ENCODE measurements around the gene GORASP1. TPM values are rescaled to one million over a fixed set of nuclear protein-coding genes. Genes with fewer than 3 reads are reported as not detected.

The GORASP1 gene
- polyA plus RNA-seq, 3 donors: 23.2 to 105 (median 31.2) TPM

- H3K4me3 ChIP-seq (replicated peaks in 1 of 3; ENCODE audit: low read depth in 2 of 3, low read length in 3 of 3): no peak overlapping the region
- H3K9me3 Mint-ChIP-seq: no peaks in the 10 kb centered on the region
- H3K36me3 ChIP-seq (replicated peaks in 1 of 2; ENCODE audit: control insufficient read depth in 1 of 2, insufficient read depth in 2 of 2, low read length in 2 of 2): no peaks in the 10 kb centered on the region
- H3K27me3 ChIP-seq (ENCODE audit: control insufficient read depth in 2 of 2, insufficient read depth in 2 of 2, low read length in 2 of 2): no peaks in the 10 kb centered on the region
- no peak for DNase-seq
- peaks cover 6% of the 10 kb centered on the region for H3K4me1 Mint-ChIP-seq
- intact Hi-C loops (cut with micrococcal nuclease): no loop called here
- H3K27me3 Mint-ChIP-seq (ENCODE audit: low read depth in 3 of 3): peaks cover 5 to 12% (median 5%) of the 10 kb centered on the region in 3 donors
- WGBS (ENCODE audit: insufficient coverage): 84% methylated on average over 3 of the region's 5 CpGs
- no peaks in the 10 kb centered on the region for H3K9me3 ChIP-seq (replicated peaks in 1 of 2; ENCODE audit: control insufficient read depth in 1 of 2, insufficient read depth in 1 of 2, low read length in 2 of 2)
- H3K79me2 ChIP-seq (ENCODE audit: insufficient read depth, low read length): no peaks in the 10 kb centered on the region
- H2AFZ ChIP-seq (ENCODE audit: insufficient read depth, low read depth, low read length, poor library complexity, severe bottlenecking): no peak overlapping the region
- peak overlapping the region in 1 of 7 donors; percentile 6 for H3K27ac Mint-ChIP-seq
- no peak overlapping the region for H3K9ac ChIP-seq (ENCODE audit: insufficient read depth, low read length, poor library complexity, severe bottlenecking)
- H3K27ac ChIP-seq (ENCODE audit: low read depth in 1 of 2, low read length in 2 of 2): no peak overlapping the region
- no peaks in the 10 kb centered on the region for H3K4me1 ChIP-seq (ENCODE audit: control insufficient read depth in 1 of 2, insufficient read depth in 2 of 2, low read length in 2 of 2)
- H3K4me3 Mint-ChIP-seq: no peak overlapping the region
- H3K4me2 ChIP-seq (replicated peaks; ENCODE audit: extremely low read depth, low read length, poor library complexity, severe bottlenecking): no peak overlapping the region
- no peaks in the 10 kb centered on the region for H4K20me1 ChIP-seq (ENCODE audit: insufficient read depth, low read length)
- TF ChIP-seq CTCF (IDR thresholded peaks at IDR 0.05): no peak
- peaks cover 4% of the 10 kb centered on the region in 2 donors for H3K36me3 Mint-ChIP-seq
Measured at GRCh38 chr3:39118931-39119660, 11.7 kb upstream of the GORASP1 start.

- H3K27me3 ChIP-seq (ENCODE audit: control insufficient read depth in 2 of 2, insufficient read depth in 2 of 2, low read length in 2 of 2): no peaks in the 10 kb centered on the region
- Mint-ChIP-seq H3K9me3 (no peaks in the 10 kb centered on the region), H3K4me3 (no peak overlapping the region), H3K36me3 (peaks cover 4% of the 10 kb centered on the region in 2 donors), H3K27me3 (ENCODE audit: low read depth in 3 of 3) (peaks cover 3 to 12% (median 7%) of the 10 kb centered on the region in 3 donors), H3K27ac (no peak overlapping the region), H3K4me1 (peaks cover 6% of the 10 kb centered on the region)
- no peaks in the 10 kb centered on the region for H4K20me1 ChIP-seq (ENCODE audit: insufficient read depth, low read length)
- intact Hi-C loops (cut with micrococcal nuclease): no loop called here
- 86% methylated on average over 1 of the region's 3 CpGs for WGBS (ENCODE audit: insufficient coverage)
- TF ChIP-seq CTCF (IDR thresholded peaks at IDR 0.05): no peak
- no peaks in the 10 kb centered on the region for H3K9me3 ChIP-seq (replicated peaks in 1 of 2; ENCODE audit: control insufficient read depth in 1 of 2, insufficient read depth in 1 of 2, low read length in 2 of 2)
- no peak overlapping the region for H3K4me3 ChIP-seq (replicated peaks in 1 of 3; ENCODE audit: low read depth in 2 of 3, low read length in 3 of 3)
- no peaks in the 10 kb centered on the region for H3K36me3 ChIP-seq (replicated peaks in 1 of 2; ENCODE audit: control insufficient read depth in 1 of 2, insufficient read depth in 2 of 2, low read length in 2 of 2)
- H2AFZ ChIP-seq (ENCODE audit: insufficient read depth, low read depth, low read length, poor library complexity, severe bottlenecking): no peak overlapping the region
- H3K27ac ChIP-seq (ENCODE audit: low read depth in 1 of 2, low read length in 2 of 2): no peak overlapping the region
- H3K4me1 ChIP-seq (ENCODE audit: control insufficient read depth in 1 of 2, insufficient read depth in 2 of 2, low read length in 2 of 2): no peaks in the 10 kb centered on the region
- DNase-seq: no peak
- no peaks in the 10 kb centered on the region for H3K79me2 ChIP-seq (ENCODE audit: insufficient read depth, low read length)
- no peak overlapping the region for H3K4me2 ChIP-seq (replicated peaks; ENCODE audit: extremely low read depth, low read length, poor library complexity, severe bottlenecking)
- H3K9ac ChIP-seq (ENCODE audit: insufficient read depth, low read length, poor library complexity, severe bottlenecking): no peak overlapping the region
Measured at GRCh38 chr3:39118079-39118478, 10.7 kb upstream of the GORASP1 start.

Measured in CD14-positive monocyte (primary cell).